ENCODE data around the gene PDE4B. TPM values are rescaled to one million over a fixed set of nuclear protein-coding genes. Genes with fewer than 3 reads are reported as not detected.

Gene PDE4B
- total RNA-seq, 1 experiment from 2014 or later = not detected

DNA sequence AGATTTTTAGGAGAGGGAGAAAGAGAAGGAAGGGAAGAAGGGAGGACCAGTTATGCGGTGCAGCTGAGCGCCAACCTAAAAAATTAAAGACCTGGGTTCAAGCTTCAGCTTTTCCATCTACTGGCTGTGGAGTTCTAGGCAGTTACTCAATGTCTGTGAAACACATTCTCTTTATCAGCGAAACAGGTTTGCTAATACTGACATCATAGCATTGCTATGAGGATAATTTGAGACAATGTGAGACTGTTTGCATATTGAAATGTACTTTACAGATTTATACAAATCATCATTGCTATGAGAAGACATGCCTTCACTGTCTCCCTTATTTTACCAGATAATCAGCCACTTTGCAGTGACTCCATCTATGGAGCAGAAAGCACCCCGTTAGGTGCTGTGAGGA is 518.4 kb downstream of the PDE4B start:
- ChIA-PET POLR2A (no interaction called here), CTCF (no interaction called here)
- Histone ChIP-seq H3K4me3 (ENCODE audit: low read depth, low read length) (no peak overlapping the region), H3K4me1 (no peaks in the 10 kb centered on the region), H3K36me3 (ENCODE audit: control insufficient read depth, insufficient read depth, low read length) (no peaks in the 10 kb centered on the region), H3K9me3 (no peaks in the 10 kb centered on the region), H3K27me3 (replicated peaks; ENCODE audit: control insufficient read depth, insufficient read depth, low read length) (no peaks in the 10 kb centered on the region)
- BruUV-seq (replicated peaks) = no TSS peak
- Mint-ChIP-seq H3K36me3 (ENCODE audit: insufficient read depth, unreplicated experiment) (no peaks in the 10 kb centered on the region), H3K4me3 (ENCODE audit: unreplicated experiment) (no peak overlapping the region), H3K4me1 (ENCODE audit: low read depth, unreplicated experiment) (no peaks in the 10 kb centered on the region), H3K9me3 (ENCODE audit: unreplicated experiment) (no peaks in the 10 kb centered on the region), H3K27me3 (ENCODE audit: insufficient read depth, unreplicated experiment) (peaks cover 4% of the 10 kb centered on the region), H3K27ac (ENCODE audit: unreplicated experiment) (no peak overlapping the region)
- TF ChIP-seq CTCF (IDR thresholded peaks at IDR 0.05; ENCODE audit: insufficient read depth in 1 of 2, low read depth in 1 of 2, low read length in 1 of 2, severe bottlenecking in 1 of 2, unreplicated experiment in 1 of 2) = no peak
- intact Hi-C loops (cut with micrococcal nuclease; ENCODE audit: unreplicated experiment) = no loop called here
- no peak for DNase-seq

GRCh38 chr1:66311628-66312027 is 518.9 kb downstream of the PDE4B start:
- no peaks in the 10 kb centered on the region for H3K27me3 ChIP-seq (replicated peaks; ENCODE audit: control insufficient read depth, insufficient read depth, low read length)
- POLR2A ChIA-PET = no interaction called here
- no peaks in the 10 kb centered on the region for H3K9me3 Mint-ChIP-seq (ENCODE audit: unreplicated experiment)
- no peaks in the 10 kb centered on the region for H3K4me1 Mint-ChIP-seq (ENCODE audit: low read depth, unreplicated experiment)
- no peaks in the 10 kb centered on the region for H3K9me3 ChIP-seq
- no peaks in the 10 kb centered on the region for H3K4me1 ChIP-seq
- intact Hi-C loops (cut with micrococcal nuclease; ENCODE audit: unreplicated experiment) = no loop called here
- H3K36me3 Mint-ChIP-seq (ENCODE audit: insufficient read depth, unreplicated experiment) = no peaks in the 10 kb centered on the region
- CTCF ChIA-PET = no interaction called here
- no peaks in the 10 kb centered on the region for H3K36me3 ChIP-seq (ENCODE audit: control insufficient read depth, insufficient read depth, low read length)
- H3K27ac Mint-ChIP-seq (ENCODE audit: unreplicated experiment) = no peak overlapping the region
- H3K4me3 Mint-ChIP-seq (ENCODE audit: unreplicated experiment) = no peak overlapping the region
- TF ChIP-seq CTCF (IDR thresholded peaks at IDR 0.05; ENCODE audit: insufficient read depth in 1 of 2, low read depth in 1 of 2, low read length in 1 of 2, severe bottlenecking in 1 of 2, unreplicated experiment in 1 of 2) = no peak
- H3K27me3 Mint-ChIP-seq (ENCODE audit: insufficient read depth, unreplicated experiment) = peaks cover 4% of the 10 kb centered on the region
- H3K4me3 ChIP-seq (ENCODE audit: low read depth, low read length) = no peak overlapping the region
- no peak for DNase-seq
- BruUV-seq (replicated peaks) = no TSS peak

DNA sequence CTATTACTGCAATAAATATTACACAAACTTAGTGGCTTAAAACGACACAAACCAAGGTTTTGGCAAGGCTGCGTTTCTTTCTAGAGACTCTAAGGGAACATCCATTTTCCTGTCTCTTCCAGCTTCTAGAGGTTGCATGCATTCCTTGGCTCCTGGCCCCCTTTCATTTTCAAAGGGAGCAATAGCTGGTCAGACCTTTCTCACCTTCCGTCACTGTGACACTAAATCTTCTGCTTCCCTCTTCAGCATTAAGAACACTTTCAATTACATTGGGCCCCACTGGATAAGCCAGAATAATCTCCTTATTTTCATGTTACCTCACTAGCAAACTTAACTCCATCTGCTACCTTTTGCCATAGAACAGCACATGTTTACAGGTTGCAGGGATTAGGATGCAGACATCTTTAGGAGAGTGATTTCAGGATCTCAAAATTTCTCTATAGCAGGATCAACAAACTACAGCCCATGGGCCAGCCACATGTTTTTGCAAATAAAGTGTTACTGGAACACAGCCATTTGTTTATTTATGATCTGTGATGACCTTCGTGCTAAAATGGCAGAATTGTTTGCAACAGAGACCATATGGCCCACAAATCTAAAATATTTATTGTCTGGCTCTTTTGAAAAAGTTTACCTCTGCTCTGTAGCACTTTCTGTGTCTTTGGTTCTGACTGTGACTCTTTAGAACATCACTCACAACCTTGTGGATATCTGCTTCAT is 519.7 kb downstream of the PDE4B start:
- no peaks in the 10 kb centered on the region for H3K4me1 Mint-ChIP-seq (ENCODE audit: low read depth, unreplicated experiment)
- no peak for DNase-seq
- BruUV-seq (replicated peaks) = no TSS peak
- H3K9me3 ChIP-seq = no peaks in the 10 kb centered on the region
- H3K27ac Mint-ChIP-seq (ENCODE audit: unreplicated experiment) = no peak overlapping the region
- ChIA-PET CTCF (no interaction called here), POLR2A (no interaction called here)
- H3K36me3 ChIP-seq (ENCODE audit: control insufficient read depth, insufficient read depth, low read length) = no peaks in the 10 kb centered on the region
- no peaks in the 10 kb centered on the region for H3K27me3 ChIP-seq (replicated peaks; ENCODE audit: control insufficient read depth, insufficient read depth, low read length)
- no peaks in the 10 kb centered on the region for H3K36me3 Mint-ChIP-seq (ENCODE audit: insufficient read depth, unreplicated experiment)
- H3K27me3 Mint-ChIP-seq (ENCODE audit: insufficient read depth, unreplicated experiment) = peaks cover 4% of the 10 kb centered on the region
- H3K4me1 ChIP-seq = no peaks in the 10 kb centered on the region
- no peak overlapping the region for H3K4me3 ChIP-seq (ENCODE audit: low read depth, low read length)
- no peaks in the 10 kb centered on the region for H3K9me3 Mint-ChIP-seq (ENCODE audit: unreplicated experiment)
- H3K4me3 Mint-ChIP-seq (ENCODE audit: unreplicated experiment) = no peak overlapping the region
- TF ChIP-seq CTCF (IDR thresholded peaks at IDR 0.05; ENCODE audit: insufficient read depth in 1 of 2, low read depth in 1 of 2, low read length in 1 of 2, severe bottlenecking in 1 of 2, unreplicated experiment in 1 of 2) = no peak
- intact Hi-C loops (cut with micrococcal nuclease; ENCODE audit: unreplicated experiment) = no loop called here
